ENCODE results near the gene ADPRM.
"Not testable (repeated sequence)": the region's sequence is repeated elsewhere in the genome, so short reads cannot be mapped to it uniquely, and the experiment has no call there.

ADPRM gene

GRCh38 chr17:10697092-10698081, at the start of gene ADPRM, which contains the start of gene SCO1:
TSS of gene ADPRM (plus strand) at chr17:10697594. CDS start at chr17:10704927, 7,333 bp downstream.
TSS of gene SCO1 (minus strand) at chr17:10697533. CDS start at chr17:10697507, 26 bp downstream.
- peak; percentile 87 for DNase-seq (ENCODE audit: low read depth)

- no peak for DNase-seq (ENCODE audit: low read depth)
These were observed 49.0 kb upstream of the ADPRM start for GRCh38 chr17:10648381-10648780.

GRCh38 chr17:10648956-10649355, 48.4 kb upstream of the ADPRM start:
- no peak for DNase-seq (ENCODE audit: low read depth)

GRCh38 chr17:10649602-10650001, 47.8 kb upstream of the ADPRM start:
- no peak for DNase-seq (ENCODE audit: low read depth)

- DNase-seq (ENCODE audit: low read depth): no peak
These were observed 45.5 kb upstream of the ADPRM start for GRCh38 chr17:10651927-10652326.

- no peak for DNase-seq (ENCODE audit: low read depth)
These were observed 44.3 kb upstream of the ADPRM start for GRCh38 chr17:10652984-10653659.

- no peak for DNase-seq (ENCODE audit: low read depth)
These were observed 43.4 kb upstream of the ADPRM start for GRCh38 chr17:10653987-10654386.

- DNase-seq (ENCODE audit: low read depth): no peak
These were observed 40.2 kb upstream of the ADPRM start, which contains the start of gene MYH3 for GRCh38 chr17:10657148-10657547. TSS of gene MYH3 (minus strand) at chr17:10657309. CDS start at chr17:10655064, 2,245 bp downstream.

GRCh38 chr17:10657879-10658278, 39.5 kb upstream of the ADPRM start:
- DNase-seq (ENCODE audit: low read depth): no peak

- DNase-seq (ENCODE audit: low read depth): no peak
These were observed 36.0 kb upstream of the ADPRM start for GRCh38 chr17:10661437-10661836.

GRCh38 chr17:10663231-10663630, 34.2 kb upstream of the ADPRM start:
- no peak for DNase-seq (ENCODE audit: low read depth)

- no peak for DNase-seq (ENCODE audit: low read depth)
These were observed 32.8 kb upstream of the ADPRM start for GRCh38 chr17:10664571-10664970.

GRCh38 chr17:10666906-10667305, 30.5 kb upstream of the ADPRM start:
- no peak for DNase-seq (ENCODE audit: low read depth)

- peak; percentile 30 for DNase-seq (ENCODE audit: low read depth)
These were observed 28.6 kb upstream of the ADPRM start for GRCh38 chr17:10668775-10669174.

GRCh38 chr17:10673312-10673711, 24.1 kb upstream of the ADPRM start:
- DNase-seq (ENCODE audit: low read depth): no peak

GRCh38 chr17:10674704-10675103, 22.7 kb upstream of the ADPRM start:
- DNase-seq (ENCODE audit: low read depth): no peak

GRCh38 chr17:10681866-10682446, 15.4 kb upstream of the ADPRM start:
- peak; percentile 60 for DNase-seq (ENCODE audit: low read depth)

GRCh38 chr17:10683853-10684252, 13.5 kb upstream of the ADPRM start:
- no peak for DNase-seq (ENCODE audit: low read depth)

GRCh38 chr17:10687499-10687898, 9.9 kb upstream of the ADPRM start:
- DNase-seq (ENCODE audit: low read depth): no peak

GRCh38 chr17:10695875-10696407, 1.5 kb upstream of the ADPRM start:
- not testable (repeated sequence) for DNase-seq (ENCODE audit: low read depth)

GRCh38 chr17:10698096-10698818, 863 bp downstream of the ADPRM start:
- no peak for DNase-seq (ENCODE audit: low read depth)
